Fibroblast of mammary gland (primary cell): ENCODE measurements around the gene APP.
A peak's percentile ranks its signal among the peaks of the same experiment; 100 is the strongest.

Experiments used
- DNase-seq: peaks from one replicate; pipeline ENCODE4 v3.0.0-alpha.2; 2010; ENCODE audit warnings: low read depth
- H3K4me3 ChIP-seq: 2 replicates; pipeline ENCODE4 v1.5.1; 2011; ENCODE audit warnings: low read depth, mild to moderate bottlenecking, low read length, moderate library complexity; ENCODE audit not compliant: control insufficient read depth
- TF ChIP-seq, protein P1 (sequence below): conservative IDR thresholded peaks from 2 replicates; pipeline ENCODE4 v1.5.1; 2011; ENCODE audit warnings: low read depth, low read length, inconsistent platforms; ENCODE audit not compliant: control insufficient read depth, insufficient read depth

APP gene

DNA sequence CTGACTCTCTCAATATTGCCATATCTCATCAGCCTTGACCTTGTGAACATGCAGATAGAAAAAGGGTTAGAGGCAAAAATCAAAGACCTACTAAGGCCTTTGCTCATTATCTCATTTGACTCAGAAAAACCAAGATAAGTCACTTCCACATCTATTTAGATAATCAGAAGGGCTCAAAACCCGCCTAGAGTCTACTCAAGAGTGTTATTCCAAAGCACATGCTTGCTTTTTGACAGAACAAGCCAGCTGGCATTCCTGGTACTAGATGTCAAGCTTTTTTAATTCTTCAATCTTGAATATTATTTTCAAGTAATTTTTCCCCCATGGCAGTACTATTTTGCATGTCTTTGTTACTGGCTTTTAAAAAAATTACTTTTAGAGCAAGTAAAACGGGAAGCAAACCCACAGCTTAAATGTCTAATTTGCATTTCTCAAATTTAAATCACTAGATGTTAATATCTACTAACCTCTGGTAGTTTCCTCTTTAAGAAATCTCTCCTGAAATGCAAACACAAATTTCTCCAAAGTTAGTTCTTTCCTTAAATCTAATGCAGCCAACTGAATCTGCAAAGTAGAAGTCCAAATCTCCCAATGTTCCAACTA lies 51.5 kb downstream of the APP start:
- no peak for DNase-seq
- no peak overlapping the region for H3K4me3 ChIP-seq
- TF ChIP-seq, protein P1, sequence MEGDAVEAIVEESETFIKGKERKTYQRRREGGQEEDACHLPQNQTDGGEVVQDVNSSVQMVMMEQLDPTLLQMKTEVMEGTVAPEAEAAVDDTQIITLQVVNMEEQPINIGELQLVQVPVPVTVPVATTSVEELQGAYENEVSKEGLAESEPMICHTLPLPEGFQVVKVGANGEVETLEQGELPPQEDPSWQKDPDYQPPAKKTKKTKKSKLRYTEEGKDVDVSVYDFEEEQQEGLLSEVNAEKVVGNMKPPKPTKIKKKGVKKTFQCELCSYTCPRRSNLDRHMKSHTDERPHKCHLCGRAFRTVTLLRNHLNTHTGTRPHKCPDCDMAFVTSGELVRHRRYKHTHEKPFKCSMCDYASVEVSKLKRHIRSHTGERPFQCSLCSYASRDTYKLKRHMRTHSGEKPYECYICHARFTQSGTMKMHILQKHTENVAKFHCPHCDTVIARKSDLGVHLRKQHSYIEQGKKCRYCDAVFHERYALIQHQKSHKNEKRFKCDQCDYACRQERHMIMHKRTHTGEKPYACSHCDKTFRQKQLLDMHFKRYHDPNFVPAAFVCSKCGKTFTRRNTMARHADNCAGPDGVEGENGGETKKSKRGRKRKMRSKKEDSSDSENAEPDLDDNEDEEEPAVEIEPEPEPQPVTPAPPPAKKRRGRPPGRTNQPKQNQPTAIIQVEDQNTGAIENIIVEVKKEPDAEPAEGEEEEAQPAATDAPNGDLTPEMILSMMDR = no peak

GRCh38 chr21:26117972-26118367 lies 52.6 kb downstream of the APP start:
- no peak for DNase-seq
- TF ChIP-seq, protein P1 = no peak
- no peak overlapping the region for H3K4me3 ChIP-seq

GRCh38 chr21:26117324-26117971 lies 53.1 kb downstream of the APP start:
- no peak for DNase-seq
- H3K4me3 ChIP-seq = no peak overlapping the region
- TF ChIP-seq, protein P1 = no peak

- no peak overlapping the region for H3K4me3 ChIP-seq
- DNase-seq = peak; percentile 82
- TF ChIP-seq, protein P1 = no peak
These were observed 54.0 kb downstream of the APP start for GRCh38 chr21:26116456-26117011.

DNA sequence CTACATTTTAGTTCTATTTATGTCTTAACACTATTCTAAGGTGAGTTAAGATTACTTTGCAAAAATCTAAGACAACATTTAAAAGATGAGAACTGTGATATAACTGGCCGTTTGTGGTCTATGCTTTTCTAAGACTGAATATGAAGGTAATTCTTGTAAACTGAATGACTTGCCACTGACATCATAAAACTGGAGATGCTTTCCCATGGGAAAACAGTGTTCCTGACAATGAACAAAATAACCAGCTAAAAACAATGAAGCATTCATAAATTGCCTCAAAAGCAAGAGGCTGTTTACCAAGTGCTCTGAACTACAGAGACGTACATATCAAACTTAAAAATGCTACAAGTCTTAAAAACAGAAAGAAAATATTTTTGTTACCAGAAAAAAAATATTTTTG lies 54.7 kb downstream of the APP start:
- H3K4me3 ChIP-seq = no peak overlapping the region
- TF ChIP-seq, protein P1 = no peak
- peak; percentile 88 for DNase-seq

DNA sequence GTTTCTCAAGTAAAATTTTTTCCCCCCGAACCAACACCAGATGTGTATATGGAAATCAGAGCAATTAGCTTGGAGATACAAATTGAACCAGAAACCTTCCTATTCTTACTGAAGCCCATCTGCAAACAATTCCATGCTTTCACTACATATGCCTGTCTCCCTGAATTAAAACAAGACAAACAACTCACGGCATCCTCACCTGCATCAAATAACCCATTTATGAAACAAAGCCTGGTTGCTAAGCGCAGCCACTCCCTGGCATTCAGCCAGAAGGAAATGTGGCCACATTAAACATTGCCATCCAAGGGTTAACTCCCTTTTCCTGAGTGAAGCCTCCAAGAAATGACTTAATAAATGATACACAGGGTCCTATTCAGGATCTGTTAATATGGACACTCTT lies 55.3 kb downstream of the APP start:
- TF ChIP-seq, protein P1 = no peak
- no peak for DNase-seq
- H3K4me3 ChIP-seq = no peak overlapping the region
